Endothelial cell of hepatic sinusoid (primary cell): Measurements from ENCODE around the gene LAGE3.

Experiments used
- in situ Hi-C: cut with HindIII; loops from 2 replicates; pipeline ENCODE4 v1.10.0; 2017; ENCODE audit warnings: low sequenced_read_pairs

LAGE3 gene

GRCh38 chrX:154458954-154459778 is 19.9 kb downstream of the LAGE3 start:
- in situ Hi-C loops, result no loop called here

- in situ Hi-C loops, result no loop called here
These were observed 20.7 kb downstream of the LAGE3 start, which contains the start of gene PLXNA3 for GRCh38 chrX:154458116-154458953. TSS of gene PLXNA3 (plus strand) at chrX:154458281. CDS start at chrX:154460184, 1,903 bp downstream.

- in situ Hi-C loops, result no loop called here
These were observed 21.5 kb downstream of the LAGE3 start for GRCh38 chrX:154457491-154458115.

GRCh38 chrX:154452823-154453222 is 26.3 kb downstream of the LAGE3 start:
- in situ Hi-C loops, result no loop called here

GRCh38 chrX:154450312-154450711 is 28.8 kb downstream of the LAGE3 start:
- in situ Hi-C loops, result no loop called here

GRCh38 chrX:154449618-154450017 is 29.5 kb downstream of the LAGE3 start:
- in situ Hi-C loops, result loop anchor here (10.0 kb wide), 1 partner anchor 55 kb away; no protein-coding TSS in a partner anchor

- in situ Hi-C loops, result loop anchor here (10.0 kb wide), 1 partner anchor 56 kb away; no protein-coding TSS in a partner anchor
These were observed 30.6 kb downstream of the LAGE3 start for GRCh38 chrX:154448484-154448883.

GRCh38 chrX:154446430-154446829 is 32.7 kb downstream of the LAGE3 start:
- in situ Hi-C loops, result loop anchor here (10.0 kb wide), 1 partner anchor 58 kb away; no protein-coding TSS in a partner anchor

- in situ Hi-C loops, result loop anchor here (10.0 kb wide), 1 partner anchor 59 kb away; no protein-coding TSS in a partner anchor
These were observed 33.3 kb downstream of the LAGE3 start for GRCh38 chrX:154445776-154446175.

- in situ Hi-C loops, result loop anchor here (10.0 kb wide), 1 partner anchor 60 kb away; no protein-coding TSS in a partner anchor
These were observed 34.3 kb downstream of the LAGE3 start for GRCh38 chrX:154444755-154445246.

- in situ Hi-C loops, result loop anchor here (10.0 kb wide), 1 partner anchor 61 kb away; no protein-coding TSS in a partner anchor
These were observed 34.9 kb downstream of the LAGE3 start, which contains the start of gene FAM50A for GRCh38 chrX:154443992-154444754. TSS of gene FAM50A (plus strand) at chrX:154444141. CDS start at chrX:154444236, 95 bp downstream.

- in situ Hi-C loops, result loop anchor here (10.0 kb wide), 1 partner anchor 61 kb away; no protein-coding TSS in a partner anchor
These were observed 35.6 kb downstream of the LAGE3 start for GRCh38 chrX:154443479-154443910.

GRCh38 chrX:154441984-154442707 is 36.9 kb downstream of the LAGE3 start:
- in situ Hi-C loops, result loop anchor here (10.0 kb wide), 1 partner anchor 63 kb away; no protein-coding TSS in a partner anchor

GRCh38 chrX:154441564-154441963 is 37.5 kb downstream of the LAGE3 start:
- in situ Hi-C loops, result loop anchor here (10.0 kb wide), 1 partner anchor 63 kb away; no protein-coding TSS in a partner anchor

- in situ Hi-C loops, result loop anchor here (10.0 kb wide), 1 partner anchor 64 kb away; no protein-coding TSS in a partner anchor
These were observed 38.3 kb downstream of the LAGE3 start for GRCh38 chrX:154440623-154441357.

- in situ Hi-C loops, result loop anchor here (10.0 kb wide), 1 partner anchor 65 kb away; no protein-coding TSS in a partner anchor
These were observed 39.2 kb downstream of the LAGE3 start for GRCh38 chrX:154439841-154440240.

- in situ Hi-C loops, result no loop called here
These were observed 40.8 kb downstream of the LAGE3 start for GRCh38 chrX:154437971-154438893.
